DND-41 (cell line): ENCODE data around the gene ERVK3-1.

Experiments used
- EZH2 ChIP-seq: IDR thresholded peaks from 3 replicates; pipeline ENCODE4 v1.6.1; 2012; ENCODE audit warnings: borderline replicate concordance, low read depth, mild to moderate bottlenecking, moderate library complexity, low read length, inconsistent platforms; ENCODE audit not compliant: severe bottlenecking
- TF ChIP-seq, protein P1 (sequence below): IDR thresholded peaks from 2 replicates; pipeline ENCODE4 v1.5.1; 2012; ENCODE audit warnings: borderline replicate concordance, low read length, moderate library complexity, mild to moderate bottlenecking; ENCODE audit not compliant: poor library complexity, severe bottlenecking; ENCODE audit errors: extremely low read depth

DNA sequence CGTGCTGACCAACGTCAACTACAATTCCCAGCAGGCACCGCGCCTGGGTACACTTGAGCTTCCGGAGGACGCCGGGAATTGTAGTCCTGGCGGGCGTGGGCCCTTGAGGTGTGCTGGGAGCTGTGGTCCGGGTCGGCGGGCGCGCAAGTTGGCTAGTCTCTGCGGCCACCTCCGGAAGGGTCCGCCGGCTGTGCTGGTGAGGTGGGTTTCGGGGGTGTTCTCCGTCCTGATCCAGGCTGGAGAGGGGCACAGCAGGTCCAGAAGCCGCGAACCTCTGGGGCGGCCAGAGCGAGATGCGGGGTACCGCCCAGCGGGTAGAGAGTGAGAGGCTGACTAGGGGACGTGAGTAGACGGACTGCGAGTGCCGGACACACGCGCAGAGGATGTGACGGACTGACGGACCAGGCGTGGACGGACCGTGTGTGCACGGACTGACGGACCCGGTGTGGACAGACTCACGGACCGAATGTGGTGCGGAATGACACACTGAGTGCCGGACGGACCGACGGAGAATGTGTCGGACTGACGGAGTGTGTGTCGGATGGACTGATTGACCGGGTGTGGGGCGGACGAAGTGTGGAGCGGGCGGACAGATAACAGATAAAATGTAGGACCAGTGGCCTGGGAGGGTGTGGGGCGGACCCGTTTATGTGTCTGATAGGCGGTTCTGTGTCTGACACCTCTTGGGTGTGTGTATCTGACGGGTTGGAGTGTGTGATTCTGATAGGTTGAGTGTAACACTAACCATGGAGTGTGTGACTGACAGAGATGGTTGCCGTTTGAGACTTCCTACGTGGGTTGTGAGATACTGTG lies 21.9 kb downstream of the ERVK3-1 start, which contains the start of gene ZSCAN22:
- TF ChIP-seq, protein P1, sequence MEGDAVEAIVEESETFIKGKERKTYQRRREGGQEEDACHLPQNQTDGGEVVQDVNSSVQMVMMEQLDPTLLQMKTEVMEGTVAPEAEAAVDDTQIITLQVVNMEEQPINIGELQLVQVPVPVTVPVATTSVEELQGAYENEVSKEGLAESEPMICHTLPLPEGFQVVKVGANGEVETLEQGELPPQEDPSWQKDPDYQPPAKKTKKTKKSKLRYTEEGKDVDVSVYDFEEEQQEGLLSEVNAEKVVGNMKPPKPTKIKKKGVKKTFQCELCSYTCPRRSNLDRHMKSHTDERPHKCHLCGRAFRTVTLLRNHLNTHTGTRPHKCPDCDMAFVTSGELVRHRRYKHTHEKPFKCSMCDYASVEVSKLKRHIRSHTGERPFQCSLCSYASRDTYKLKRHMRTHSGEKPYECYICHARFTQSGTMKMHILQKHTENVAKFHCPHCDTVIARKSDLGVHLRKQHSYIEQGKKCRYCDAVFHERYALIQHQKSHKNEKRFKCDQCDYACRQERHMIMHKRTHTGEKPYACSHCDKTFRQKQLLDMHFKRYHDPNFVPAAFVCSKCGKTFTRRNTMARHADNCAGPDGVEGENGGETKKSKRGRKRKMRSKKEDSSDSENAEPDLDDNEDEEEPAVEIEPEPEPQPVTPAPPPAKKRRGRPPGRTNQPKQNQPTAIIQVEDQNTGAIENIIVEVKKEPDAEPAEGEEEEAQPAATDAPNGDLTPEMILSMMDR: no peak
- no peak for TF ChIP-seq EZH2
